ENCODE data around the gene CCL24.
A peak's percentile ranks its signal among the peaks of the same experiment; 100 is the strongest.
"Not testable (repeated sequence)": the region's sequence is repeated elsewhere in the genome, so short reads cannot be mapped to it uniquely, and the experiment has no call there.

CCL24 gene

DNA sequence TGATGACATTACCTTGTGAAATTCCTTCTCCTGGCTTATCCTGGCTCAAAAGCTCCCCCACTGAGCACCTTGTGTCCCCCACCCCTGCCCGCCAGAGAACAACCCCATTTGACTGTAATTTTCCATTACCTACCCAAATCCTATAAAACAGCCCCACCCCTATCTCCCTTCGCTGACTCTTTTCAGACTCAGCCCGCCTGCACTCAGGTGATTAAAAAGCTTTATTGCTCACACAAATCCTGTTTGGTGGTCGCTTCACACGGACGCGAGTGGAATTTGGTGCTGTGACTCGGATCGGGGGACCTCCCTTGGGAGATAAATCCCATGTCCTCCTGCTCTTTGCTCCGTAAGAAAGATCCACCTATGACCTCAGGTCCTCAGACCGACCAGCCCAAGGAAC is 34.6 kb downstream of the CCL24 start:
- not testable (repeated sequence) for DNase-seq

DNA sequence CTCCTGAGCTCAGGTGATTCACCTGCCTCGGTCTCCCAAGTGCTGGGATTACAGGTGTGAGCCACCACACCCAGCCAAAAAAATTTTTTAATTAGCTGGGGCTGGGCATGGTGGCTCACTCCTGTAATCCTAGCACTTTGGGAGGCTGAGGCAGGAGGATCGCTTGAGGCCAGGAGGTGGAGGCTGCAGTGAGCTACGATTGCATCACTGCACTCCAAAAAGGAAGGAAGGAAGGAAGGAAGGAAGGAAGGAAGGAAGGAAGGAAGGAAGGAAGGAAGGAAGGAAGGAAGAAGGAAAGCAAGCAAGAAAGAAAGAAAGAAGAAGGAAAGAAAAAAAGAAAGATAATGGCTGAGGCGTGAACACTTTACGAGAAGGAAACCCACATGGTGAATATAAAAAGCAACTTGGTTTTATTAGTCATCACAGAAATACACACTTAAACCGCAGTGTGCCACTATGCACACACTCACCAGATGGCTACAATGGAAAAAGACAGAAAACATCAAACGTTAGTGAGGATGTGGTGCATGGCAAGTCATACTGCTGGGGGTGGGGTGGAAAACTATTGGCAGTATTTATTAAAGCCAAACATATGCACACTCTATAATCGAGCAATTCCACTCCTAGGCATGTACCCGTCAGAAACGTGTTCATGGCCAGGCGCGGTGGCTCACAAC is 37.2 kb downstream of the CCL24 start:
- DNase-seq = peak in 1 of 2 donors; percentile 62

DNA sequence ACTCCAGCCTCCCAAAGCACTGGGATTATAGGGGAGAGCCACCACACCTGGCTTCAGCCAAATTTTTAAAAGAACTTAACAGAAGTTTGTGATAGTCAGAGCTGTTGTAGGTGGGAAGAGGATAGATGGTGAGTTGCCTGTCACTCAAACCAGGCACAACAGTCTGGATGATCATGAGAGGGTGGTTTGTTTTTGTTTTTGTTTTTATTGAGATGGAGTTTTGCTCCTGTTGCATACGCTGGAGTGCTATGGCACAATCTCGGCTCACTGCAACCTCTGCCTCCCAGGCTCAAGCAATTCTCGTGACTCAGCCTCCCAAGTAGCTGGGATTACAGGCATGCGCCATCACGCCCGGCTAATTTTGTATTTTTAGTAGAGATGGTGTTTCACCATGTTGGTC is 39.6 kb downstream of the CCL24 start:
- not testable (repeated sequence) for DNase-seq

- no peak for DNase-seq
These were observed 41.2 kb downstream of the CCL24 start, which contains the start of gene CCL26 for GRCh38 chr7:75772081-75773077. Gene CCL26 (minus strand): TSS chr7:75772211. CDS start chr7:75772176, 35 bp downstream.

- no peak for DNase-seq
These were observed 42.4 kb downstream of the CCL24 start for GRCh38 chr7:75771224-75771623.

- DNase-seq = peak in 1 of 2 donors; percentile 67
These were observed 51.2 kb downstream of the CCL24 start for GRCh38 chr7:75762350-75762917.

DNA sequence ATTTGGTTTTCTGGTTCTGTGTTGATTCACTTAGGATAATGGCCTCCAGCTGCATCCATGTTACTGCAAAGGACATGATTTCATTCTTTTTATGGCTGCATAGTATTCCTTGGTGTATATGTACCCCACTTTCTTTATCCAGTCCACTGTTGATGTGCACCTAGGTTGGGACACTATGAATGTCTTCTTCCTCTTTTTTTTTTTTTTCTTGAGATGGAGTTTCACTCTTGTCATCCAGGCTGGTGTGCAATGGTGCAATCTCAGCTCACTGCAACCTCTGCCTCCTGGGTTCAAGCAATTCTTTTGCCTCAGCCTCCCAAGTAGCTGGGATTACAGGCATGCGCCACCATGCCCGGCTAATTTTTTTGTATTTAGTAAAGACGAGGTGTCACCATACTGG is 51.8 kb downstream of the CCL24 start:
- DNase-seq = not testable (repeated sequence)

Data from bone marrow (tissue), 2 donors.